HepG2 (cell line): Measurements from ENCODE around the gene TENT4B. TPM values are rescaled to one million over a fixed set of nuclear protein-coding genes. Genes with fewer than 3 reads are reported as not detected.

ENCODE experiments used
- ATAC-seq: fragments of 200-7000 bp; cut with Tn5 transposase; 3 replicates; pipeline ENCODE4 v1.9.1; 2020; ENCODE audit warnings: mild to moderate bottlenecking, moderate library complexity
- BruUV-seq: library from RNA; stranded (reverse); fragments of 400-500 nt; replicated peaks from 2 replicates; lab custom pipeline; 2021; lab: Mats Ljungman, UMichigan
- CTCF ChIA-PET: fragments of 300-600 bp; formaldehyde crosslinking; extraction: SDS; loops from one replicate; lab custom pipeline; 2021; ENCODE audit warnings: low total read pairs, inconsistent platforms, low intra/inter-chr PET ratio; lab: Yijun Ruan, JAX
- POLR2A ChIA-PET: fragments of 350-600 bp; sonication (Branson Sonifier 250); formaldehyde crosslinking; loops from one replicate; lab custom pipeline; 2020; ENCODE audit warnings: antibody characterized with exemption, inconsistent platforms; lab: Yijun Ruan, JAX
- DNase-seq: peaks from one replicate; pipeline ENCODE4 v3.0.0-alpha.2; 2015; ENCODE audit warnings: low spot score
- FAIRE-seq: peaks from 3 replicates; lab custom pipeline; 2011; peaks lifted over from hg19 to GRCh38; lab: Jason Lieb, UNC
- H2AFZ ChIP-seq: one replicate; pipeline ENCODE4 v1.6.1; 2011; ENCODE audit warnings: low read length, inconsistent platforms
- H3K27ac ChIP-seq: fragments of 300-600 bp; 3 replicates; pipeline ENCODE4 v1.8.0; 2011; ENCODE audit warnings: mixed run types, mild to moderate bottlenecking, mixed read lengths, low read length, inconsistent platforms; ENCODE audit not compliant: insufficient read depth; ENCODE audit errors: extremely low read length
- H3K27me3 ChIP-seq, 2 experiments: fragments of 200-600 bp in 1 of 2; 2 replicates in 1 of 2; 3 replicates in 1 of 2; pipeline versions ENCODE4 v1.6.0 to v1.8.0; 2011; ENCODE audit warnings: low read length in 2 of 2, mild to moderate bottlenecking in 2 of 2, moderate library complexity in 2 of 2, inconsistent platforms in 1 of 2; ENCODE audit not compliant: insufficient read depth in 2 of 2, control insufficient read depth in 1 of 2
- H3K36me3 ChIP-seq, 2 experiments: fragments of 200-600 bp in 1 of 2; replicated peaks in 1 of 2; 2 replicates in 1 of 2; 3 replicates in 1 of 2; pipeline versions ENCODE4 v1.5.1 to v1.8.0; 2011; ENCODE audit warnings: low read length in 2 of 2, inconsistent platforms in 1 of 2; ENCODE audit not compliant: insufficient read depth in 2 of 2, control insufficient read depth in 1 of 2
- H3K4me1 ChIP-seq: 2 replicates; pipeline ENCODE4 v1.5.1; 2012; ENCODE audit warnings: low read length, inconsistent platforms; ENCODE audit not compliant: insufficient read depth
- H3K4me2 ChIP-seq: 2 replicates; pipeline ENCODE4 v1.6.0; 2011; ENCODE audit warnings: low read depth, low read length, inconsistent platforms
- H3K4me3 ChIP-seq, 3 experiments: fragments of 200-600 bp in 1 of 3; sonication (generic), shearing (Covaris generic) in 1 of 3; replicated peaks in 1 of 3; 2 replicates each; pipeline ENCODE4 v1.5.1; 2011 to 2016; ENCODE audit warnings: low read length in 3 of 3, inconsistent platforms in 2 of 3, low read depth in 2 of 3, mild to moderate bottlenecking in 2 of 3, control low read depth in 1 of 3, mixed read lengths in 1 of 3; ENCODE audit not compliant: insufficient read depth in 1 of 3
- H3K79me2 ChIP-seq: one replicate; pipeline ENCODE4 v1.6.1; 2011; ENCODE audit warnings: low read length, inconsistent platforms; ENCODE audit not compliant: insufficient read depth
- H3K9ac ChIP-seq: 2 replicates; pipeline ENCODE4 v1.6.0; 2011; ENCODE audit warnings: mild to moderate bottlenecking, low read depth, low read length, inconsistent platforms; ENCODE audit not compliant: insufficient read depth
- H3K9me3 ChIP-seq: 2 replicates; pipeline ENCODE4 v1.5.1; 2012; ENCODE audit warnings: mild to moderate bottlenecking, low read length
- H4K20me1 ChIP-seq: 2 replicates; pipeline ENCODE4 v1.6.0; 2011; ENCODE audit warnings: inconsistent platforms, mild to moderate bottlenecking, low read length, moderate library complexity; ENCODE audit not compliant: insufficient read depth
- CBX1 ChIP-seq: IDR thresholded peaks from one replicate; pipeline ENCODE4 v1.6.1; 2016; ENCODE audit warnings: antibody characterized with exemption, low read depth
- EHMT2 ChIP-seq: fragments of 200-600 bp; sonication (generic); IDR thresholded peaks from 2 replicates; pipeline ENCODE4 v1.7.0; 2017; ENCODE audit warnings: antibody characterized with exemption, low read depth, low read length, borderline replicate concordance
- ELF3 ChIP-seq: IDR thresholded peaks from 2 replicates; pipeline ENCODE4 v1.6.1; 2016; ENCODE audit warnings: missing genetic modification reagents, missing compliant biosample characterization
- IRX3 ChIP-seq: sonication (generic); formaldehyde crosslinking; IDR thresholded peaks from 2 replicates; pipeline ENCODE4 v1.8.1; 2023; ENCODE audit warnings: mild to moderate bottlenecking, low read depth, missing genetic modification reagents, borderline replicate concordance
- MED13 ChIP-seq: sonication (generic); formaldehyde crosslinking; IDR thresholded peaks from 2 replicates; pipeline ENCODE4 v1.5.0; 2020; ENCODE audit warnings: missing genetic modification reagents
- RFXAP ChIP-seq: sonication (generic); formaldehyde crosslinking; IDR thresholded peaks from 2 replicates; pipeline ENCODE4 v1.4.0; 2020; ENCODE audit warnings: missing genetic modification reagents, borderline replicate concordance
- SIN3A ChIP-seq: IDR thresholded peaks from 2 replicates; pipeline ENCODE4 v1.6.1; 2011; ENCODE audit warnings: low read depth, mild to moderate bottlenecking, control low read depth, low read length, borderline replicate concordance
- SMAD9 ChIP-seq: sonication (generic); formaldehyde crosslinking; IDR thresholded peaks from 2 replicates; pipeline ENCODE4 v1.5.1; 2020; ENCODE audit warnings: mild to moderate bottlenecking, missing genetic modification reagents
- ZNF124 ChIP-seq: sonication (generic); formaldehyde crosslinking; IDR thresholded peaks from 2 replicates; pipeline ENCODE4 v1.4.0; 2020; ENCODE audit warnings: missing genetic modification reagents
- ZNF207 ChIP-seq: fragments of 450-650 bp; IDR thresholded peaks from 2 replicates; pipeline ENCODE4 v1.6.1; 2016; ENCODE audit warnings: antibody characterized with exemption, borderline replicate concordance
- ZSCAN29 ChIP-seq: sonication (generic); formaldehyde crosslinking; conservative IDR thresholded peaks from 2 replicates; pipeline ENCODE4 v1.4.0; 2020; ENCODE audit warnings: mild to moderate bottlenecking, missing genetic modification reagents
- WGBS: methylation state at CpG from one replicate; pipeline ENCODE4 v1.1.6; 2017; ENCODE audit warnings: low lambda C conversion rate; 5-methylcytosine and 5-hydroxymethylcytosine counted together
- in situ Hi-C: cut with HindIII; loops from 2 replicates; pipeline ENCODE4 v1.10.0; 2017; ENCODE audit warnings: low pct_unique_long_range_greater_than_20kb; ENCODE audit not compliant: extremely low pct_ligation_motif_present
- intact Hi-C: fragments of 100-400 bp; cut with micrococcal nuclease; formaldehyde crosslinking; loops from one replicate; pipeline ENCODE4 v1.10.0; 2022; ENCODE audit not compliant: unreplicated experiment
- polyA plus RNA-seq, 8 experiments: library from polyadenylated mRNA; depleted of rRNA in 3 of 8; stranded (reverse) in 7 of 8; unstranded in 1 of 8; fragments of >200 nt; fragmentation: Illumina TruSeq in 4 of 8; extraction: Trizol in 4 of 8; gene quantifications; 2 replicates each; pipeline versions ENCODE4 v1.2.1 to v1.2.3, GENCODE V29; 2011 to 2016; ENCODE audit warnings: low read depth in 4 of 8, missing spikeins in 1 of 8, mixed read lengths in 1 of 8; ENCODE audit not compliant: insufficient read depth in 1 of 8
- total RNA-seq, 5 experiments: library from RNA; depleted of rRNA; stranded (reverse); fragments of >200 nt; fragmentation: Illumina TruSeq; extraction: Trizol; gene quantifications; 2 replicates each; pipeline ENCODE4 v1.2.3, GENCODE V29; 2016; ENCODE audit warnings: low read depth in 1 of 5
- TF ChIP-seq, protein P1 (sequence below): sonication (generic); IDR thresholded peaks from 2 replicates; pipeline ENCODE4 v1.6.1; 2016; ENCODE audit warnings: low read depth, borderline replicate concordance
- TF ChIP-seq, protein P2 (sequence below): sonication (generic); formaldehyde crosslinking; IDR thresholded peaks from 2 replicates; pipeline ENCODE4 v1.4.0; 2020; ENCODE audit warnings: missing genetic modification reagents, borderline replicate concordance
- TF ChIP-seq, protein P3 (sequence below): sonication (generic); formaldehyde crosslinking; IDR thresholded peaks from 2 replicates; pipeline ENCODE4 v1.8.1; 2023; ENCODE audit warnings: mild to moderate bottlenecking, missing genetic modification reagents, borderline replicate concordance
- TF ChIP-seq, protein P4 (sequence below): IDR thresholded peaks from 2 replicates; pipeline ENCODE4 v1.6.1; 2016; ENCODE audit warnings: low read depth

The TENT4B gene
- total and polyA plus RNA-seq, 2 of the 13 experiments (the other 11 are each of a cell fraction or from before 2014, with no cell fraction given): 15.0 to 32.8 TPM

DNA sequence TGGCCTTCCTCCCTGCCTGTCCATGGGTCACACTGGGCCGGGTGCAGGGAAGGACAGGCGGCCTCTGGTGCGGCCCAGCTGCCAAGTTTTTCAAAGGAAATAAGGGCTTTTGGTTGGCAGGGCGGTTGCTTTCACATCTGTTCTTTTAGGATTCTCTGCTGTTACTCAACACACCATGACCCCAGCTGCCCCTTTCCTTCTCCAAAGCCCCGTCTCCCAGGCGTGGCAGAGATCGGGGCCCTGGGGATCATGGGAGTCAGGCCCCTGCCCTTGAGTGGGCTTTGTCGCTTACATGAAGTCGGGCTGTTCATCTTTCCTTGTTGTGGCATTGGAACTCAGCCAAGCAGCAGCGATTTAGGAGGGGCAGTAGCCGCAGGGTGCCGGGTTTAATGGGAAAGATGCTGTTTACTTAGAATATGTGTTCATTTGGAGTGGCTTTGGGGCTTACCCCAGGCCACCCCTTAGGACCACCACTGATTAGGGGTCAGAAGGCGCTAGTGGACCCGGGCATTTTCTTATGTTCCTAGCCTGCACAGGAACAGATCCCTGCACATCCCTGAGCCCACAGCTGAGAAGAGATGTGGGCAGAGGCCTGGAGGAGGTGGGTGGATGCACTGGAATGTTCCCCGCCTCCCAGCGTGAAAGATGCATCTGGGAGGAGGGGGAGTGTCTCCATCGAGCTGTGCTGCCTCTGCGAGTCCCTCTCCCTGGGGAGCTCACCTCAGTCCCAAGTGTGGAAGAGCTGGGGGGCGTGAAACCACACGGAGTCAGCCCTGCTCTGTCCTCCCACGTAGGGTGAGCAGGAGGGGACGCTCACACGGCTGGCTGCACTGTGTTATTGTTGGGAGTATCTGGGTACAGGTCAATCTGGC is 106.5 kb downstream of the TENT4B start (continued):
- TF ChIP-seq, protein P1, sequence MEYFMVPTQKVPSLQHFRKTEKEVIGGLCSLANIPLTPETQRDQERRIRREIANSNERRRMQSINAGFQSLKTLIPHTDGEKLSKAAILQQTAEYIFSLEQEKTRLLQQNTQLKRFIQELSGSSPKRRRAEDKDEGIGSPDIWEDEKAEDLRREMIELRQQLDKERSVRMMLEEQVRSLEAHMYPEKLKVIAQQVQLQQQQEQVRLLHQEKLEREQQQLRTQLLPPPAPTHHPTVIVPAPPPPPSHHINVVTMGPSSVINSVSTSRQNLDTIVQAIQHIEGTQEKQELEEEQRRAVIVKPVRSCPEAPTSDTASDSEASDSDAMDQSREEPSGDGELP: 0 out of 2 replicates have a peak, but pooled peaks have one; percentile 12
- TF ChIP-seq RFXAP (CRISPR knock-in tag): no peak
- TF ChIP-seq, protein P2, sequence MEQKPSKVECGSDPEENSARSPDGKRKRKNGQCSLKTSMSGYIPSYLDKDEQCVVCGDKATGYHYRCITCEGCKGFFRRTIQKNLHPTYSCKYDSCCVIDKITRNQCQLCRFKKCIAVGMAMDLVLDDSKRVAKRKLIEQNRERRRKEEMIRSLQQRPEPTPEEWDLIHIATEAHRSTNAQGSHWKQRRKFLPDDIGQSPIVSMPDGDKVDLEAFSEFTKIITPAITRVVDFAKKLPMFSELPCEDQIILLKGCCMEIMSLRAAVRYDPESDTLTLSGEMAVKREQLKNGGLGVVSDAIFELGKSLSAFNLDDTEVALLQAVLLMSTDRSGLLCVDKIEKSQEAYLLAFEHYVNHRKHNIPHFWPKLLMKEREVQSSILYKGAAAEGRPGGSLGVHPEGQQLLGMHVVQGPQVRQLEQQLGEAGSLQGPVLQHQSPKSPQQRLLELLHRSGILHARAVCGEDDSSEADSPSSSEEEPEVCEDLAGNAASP (CRISPR knock-in tag): peak; percentile 92; the same call in 1 of the 2 replicates
- TF ChIP-seq, protein P3, sequence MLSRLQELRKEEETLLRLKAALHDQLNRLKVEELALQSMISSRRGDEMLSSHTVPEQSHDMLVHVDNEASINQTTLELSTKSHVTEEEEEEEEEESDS (CRISPR knock-in tag): no peak
- no peak for TF ChIP-seq ZSCAN29 (CRISPR knock-in tag)

DNA sequence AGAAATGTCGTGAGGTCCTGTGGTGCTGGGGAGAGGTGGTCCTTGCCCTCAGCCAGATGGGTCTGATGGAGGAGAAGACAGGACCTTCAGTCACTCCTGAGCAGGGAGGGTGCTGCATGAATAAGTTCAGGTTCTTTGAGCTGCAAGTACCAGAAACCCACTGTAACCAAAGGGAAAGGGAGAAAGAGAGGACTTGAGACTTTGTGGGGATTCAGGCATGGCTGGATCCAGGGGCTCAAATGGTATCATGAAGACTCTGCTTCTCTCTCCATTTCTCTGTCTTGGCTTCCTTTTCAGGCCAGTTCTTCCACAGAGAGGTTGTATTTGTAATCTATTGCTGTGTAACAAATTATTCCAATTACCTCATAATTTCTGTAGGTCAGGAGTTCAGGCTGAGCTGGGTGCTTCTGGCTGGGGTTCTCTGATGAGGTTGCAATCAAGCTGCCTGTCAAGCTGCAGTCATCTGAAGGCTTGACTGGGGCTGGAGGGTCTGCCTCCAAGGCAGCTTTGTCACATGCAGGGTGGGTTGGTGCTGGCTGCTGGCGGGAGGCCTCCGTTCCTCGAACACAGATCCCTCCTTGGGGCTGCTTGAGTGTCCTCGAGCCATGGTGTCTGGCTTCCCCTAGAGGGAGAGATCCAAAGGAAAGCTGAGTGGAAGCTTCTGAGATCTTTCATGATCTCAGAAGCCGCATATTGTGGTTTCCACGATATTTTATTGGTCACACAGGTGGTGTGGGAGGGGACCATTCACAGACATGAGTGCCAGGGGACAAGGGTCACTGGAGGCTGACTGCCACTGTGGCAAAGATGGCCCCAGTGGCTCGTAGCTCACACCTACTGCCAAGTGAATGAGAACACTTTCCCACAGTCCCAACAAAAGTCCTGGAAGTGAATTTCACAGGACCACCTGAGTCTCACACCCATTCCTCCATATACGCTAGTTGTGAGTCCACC is 107.4 kb downstream of the TENT4B start:
- no peak overlapping the region for H2AFZ ChIP-seq
- peaks cover 6 to 37% of the 10 kb centered on the region in 2 experiments; a peak in 4 of 5 replicates for H3K27me3 ChIP-seq
- no peak overlapping the region for H3K27ac ChIP-seq
- H3K79me2 ChIP-seq: no peaks in the 10 kb centered on the region
- ChIA-PET CTCF (no interaction called here), POLR2A (interaction anchor here (0.9 kb wide), 1 partner anchor 15 kb away, joined by 3 read pairs; no protein-coding TSS in a partner anchor)
- in situ Hi-C loops: loop anchor here (10.0 kb wide), 1 partner anchor 404 kb away; no protein-coding TSS in a partner anchor
- H3K36me3 ChIP-seq: no peaks in the 10 kb centered on the region
- H4K20me1 ChIP-seq: no peaks in the 10 kb centered on the region
- no peak overlapping the region for H3K4me2 ChIP-seq
- H3K4me3 ChIP-seq: no peak overlapping the region
- no peak for ATAC-seq
- no peaks in the 10 kb centered on the region for H3K9me3 ChIP-seq
- intact Hi-C loops: no loop called here
- DNase-seq: no peak
- no peak for FAIRE-seq
- no TSS peak for BruUV-seq
- peaks cover 66% of the 10 kb centered on the region for H3K4me1 ChIP-seq
- WGBS: 43% methylated on average over 6 of the region's 9 CpGs
- no peak overlapping the region for H3K9ac ChIP-seq
- TF ChIP-seq EHMT2 (no peak), ELF3 (no peak), ZNF124 (no peak), SIN3A (no peak), ZNF207 (no peak), MED13 (CRISPR knock-in tag) (no peak), IRX3 (CRISPR knock-in tag) (no peak), CBX1 (no peak), SMAD9 (CRISPR knock-in tag) (no peak)
- TF ChIP-seq, protein P4, sequence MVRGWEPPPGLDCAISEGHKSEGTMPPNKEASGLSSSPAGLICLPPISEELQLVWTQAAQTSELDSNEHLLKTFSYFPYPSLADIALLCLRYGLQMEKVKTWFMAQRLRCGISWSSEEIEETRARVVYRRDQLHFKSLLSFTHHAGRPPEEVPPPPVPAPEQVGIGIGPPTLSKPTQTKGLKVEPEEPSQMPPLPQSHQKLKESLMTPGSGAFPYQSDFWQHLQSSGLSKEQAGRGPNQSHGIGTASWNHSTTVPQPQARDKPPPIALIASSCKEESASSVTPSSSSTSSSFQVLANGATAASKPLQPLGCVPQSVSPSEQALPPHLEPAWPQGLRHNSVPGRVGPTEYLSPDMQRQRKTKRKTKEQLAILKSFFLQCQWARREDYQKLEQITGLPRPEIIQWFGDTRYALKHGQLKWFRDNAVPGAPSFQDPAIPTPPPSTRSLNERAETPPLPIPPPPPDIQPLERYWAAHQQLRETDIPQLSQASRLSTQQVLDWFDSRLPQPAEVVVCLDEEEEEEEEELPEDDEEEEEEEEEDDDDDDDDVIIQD (CRISPR knock-in tag): no peak
